ENCODE measurements around the gene KRTAP5-8. TPM values are rescaled to one million over a fixed set of nuclear protein-coding genes. Genes with fewer than 3 reads are reported as not detected.
"Not testable (repeated sequence)": the region's sequence is repeated elsewhere in the genome, so short reads cannot be mapped to it uniquely, and the experiment has no call there.

The KRTAP5-8 gene
- total and polyA plus RNA-seq, 8 donors = 0.15 to 5.5 TPM; not detected in 6

DNA sequence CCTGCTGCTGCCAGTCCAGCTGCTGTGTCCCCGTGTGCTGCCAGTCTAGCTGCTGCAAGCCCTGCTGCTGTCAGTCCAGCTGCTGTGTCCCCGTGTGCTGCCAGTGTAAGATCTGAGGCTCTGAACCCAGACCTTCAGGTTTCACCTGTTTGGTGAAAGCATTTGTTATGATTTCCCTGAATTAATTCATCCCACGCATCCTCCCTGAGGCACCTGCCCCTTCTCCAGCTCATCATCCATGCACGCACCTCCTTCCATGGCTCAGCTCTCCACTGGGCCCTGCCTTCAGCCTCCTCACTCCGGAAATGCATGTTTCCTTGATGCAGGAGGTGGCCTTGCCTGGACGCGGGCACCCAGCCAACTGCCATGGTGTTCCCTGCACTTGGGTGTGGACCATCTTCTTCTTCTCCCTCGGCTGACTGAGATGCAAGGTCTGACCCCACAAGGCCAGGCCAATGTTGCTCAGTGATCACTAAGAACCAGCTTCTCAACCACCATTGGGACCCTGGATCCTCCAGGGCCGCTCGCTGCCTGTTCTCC, 28.3 kb downstream of the KRTAP5-8 start:
- Histone ChIP-seq H3K4me3 (no peak overlapping the region), H3K9me3 (no peaks in the 10 kb centered on the region), H3K27me3 (peaks cover 0 to 38% (median 0%) of the 10 kb centered on the region in 3 donors), H3K36me3 (no peaks in the 10 kb centered on the region), H3K27ac (no peak overlapping the region), H3K4me1 (peaks cover 0 to 6% (median 0%) of the 10 kb centered on the region in 4 donors)
- intact Hi-C loops (cut with DNase I; ENCODE audit: low total_unique reads) = no loop called here
- 63 to 77% (median 66%) methylated on average over 10 of the region's 10 CpGs for WGBS, 5 donors
- TF ChIP-seq POLR2A (IDR thresholded peaks at IDR 0.05) (no peak), EP300 (IDR thresholded peaks at IDR 0.05) (no peak)
- TF ChIP-seq, protein P1, sequence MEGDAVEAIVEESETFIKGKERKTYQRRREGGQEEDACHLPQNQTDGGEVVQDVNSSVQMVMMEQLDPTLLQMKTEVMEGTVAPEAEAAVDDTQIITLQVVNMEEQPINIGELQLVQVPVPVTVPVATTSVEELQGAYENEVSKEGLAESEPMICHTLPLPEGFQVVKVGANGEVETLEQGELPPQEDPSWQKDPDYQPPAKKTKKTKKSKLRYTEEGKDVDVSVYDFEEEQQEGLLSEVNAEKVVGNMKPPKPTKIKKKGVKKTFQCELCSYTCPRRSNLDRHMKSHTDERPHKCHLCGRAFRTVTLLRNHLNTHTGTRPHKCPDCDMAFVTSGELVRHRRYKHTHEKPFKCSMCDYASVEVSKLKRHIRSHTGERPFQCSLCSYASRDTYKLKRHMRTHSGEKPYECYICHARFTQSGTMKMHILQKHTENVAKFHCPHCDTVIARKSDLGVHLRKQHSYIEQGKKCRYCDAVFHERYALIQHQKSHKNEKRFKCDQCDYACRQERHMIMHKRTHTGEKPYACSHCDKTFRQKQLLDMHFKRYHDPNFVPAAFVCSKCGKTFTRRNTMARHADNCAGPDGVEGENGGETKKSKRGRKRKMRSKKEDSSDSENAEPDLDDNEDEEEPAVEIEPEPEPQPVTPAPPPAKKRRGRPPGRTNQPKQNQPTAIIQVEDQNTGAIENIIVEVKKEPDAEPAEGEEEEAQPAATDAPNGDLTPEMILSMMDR (IDR thresholded peaks at IDR 0.05) = no peak
- DNase-seq = no peak

GRCh38 chr11:71566626-71567599, 29.1 kb downstream of the KRTAP5-8 start:
- 55 to 73% (median 68%) methylated on average over 18 to 21 of the region's 21 CpGs for WGBS, 5 donors
- H3K36me3 ChIP-seq; H3K4me1 ChIP-seq; H3K27ac ChIP-seq; H3K9me3 ChIP-seq; intact Hi-C loops (cut with DNase I; ENCODE audit: low total_unique reads); DNase-seq; H3K4me3 ChIP-seq: not testable (repeated sequence)
- H3K27me3 ChIP-seq = peaks cover 0 to 38% (median 0%) of the 10 kb centered on the region in 3 donors

- H3K4me3 ChIP-seq; DNase-seq; intact Hi-C loops (cut with DNase I; ENCODE audit: low total_unique reads); H3K4me1 ChIP-seq; H3K9me3 ChIP-seq; H3K27ac ChIP-seq; H3K36me3 ChIP-seq: not testable (repeated sequence)
- H3K27me3 ChIP-seq = peaks cover 0 to 36% (median 0%) of the 10 kb centered on the region in 3 donors
- WGBS, 5 donors = 24 to 88% (median 81%) methylated on average over 7 to 8 of the region's 8 CpGs
Observed at GRCh38 chr11:71567633-71568032, 29.8 kb downstream of the KRTAP5-8 start.

DNA sequence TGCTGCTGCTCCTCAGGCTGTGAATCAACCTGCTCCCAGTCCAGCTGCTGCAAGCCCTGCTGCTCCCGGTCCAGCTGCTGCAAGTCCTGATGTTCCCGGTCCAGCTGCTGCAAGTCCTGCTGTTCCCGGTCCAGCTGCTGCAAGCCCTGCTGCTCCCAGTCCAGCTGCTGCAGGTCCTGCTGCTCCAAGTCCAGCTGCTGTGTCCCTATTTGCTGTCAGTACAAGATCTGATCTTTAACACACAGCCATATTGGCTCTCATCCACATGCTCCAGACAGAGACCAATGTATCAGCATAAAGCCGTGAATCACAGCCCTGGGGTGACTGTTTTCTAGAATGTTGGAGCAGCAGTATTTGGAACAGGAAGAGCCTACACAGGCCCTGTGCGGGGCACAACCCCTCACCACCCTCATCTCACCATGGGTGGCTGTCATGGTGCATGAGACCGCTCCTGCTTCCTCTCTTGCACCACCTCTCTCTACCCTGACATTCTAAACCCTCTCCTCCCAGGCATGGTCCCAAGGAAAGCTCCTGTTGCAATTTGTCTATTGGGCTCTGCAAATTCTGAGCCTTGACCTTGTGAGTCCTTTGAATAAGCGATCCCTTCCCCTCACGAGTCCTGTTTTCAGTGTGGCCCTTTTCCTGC, 31.0 kb downstream of the KRTAP5-8 start:
- Histone ChIP-seq H3K9me3 (no peaks in the 10 kb centered on the region), H3K27me3 (peaks cover 0 to 24% (median 0%) of the 10 kb centered on the region in 3 donors), H3K4me1 (peaks cover 0 to 6% (median 0%) of the 10 kb centered on the region in 4 donors), H3K27ac (no peak overlapping the region), H3K36me3 (no peaks in the 10 kb centered on the region), H3K4me3 (no peak overlapping the region)
- intact Hi-C loops (cut with DNase I; ENCODE audit: low total_unique reads) = no loop called here
- DNase-seq = peak in 1 of 2 donors; percentile 64
- no peak for TF ChIP-seq POLR2AphosphoS5 (IDR thresholded peaks at IDR 0.05)
- no peak for TF ChIP-seq EP300 (IDR thresholded peaks at IDR 0.05)
- TF ChIP-seq, protein P1 (IDR thresholded peaks at IDR 0.05) = no peak
- no peak for TF ChIP-seq POLR2A (IDR thresholded peaks at IDR 0.05)
- WGBS, 5 donors = 56 to 75% (median 64%) methylated on average over 8 of the region's 8 CpGs

- H3K27ac ChIP-seq; H3K9me3 ChIP-seq; H3K4me1 ChIP-seq; H3K27me3 ChIP-seq; DNase-seq; intact Hi-C loops (cut with DNase I; ENCODE audit: low total_unique reads); H3K4me3 ChIP-seq; H3K36me3 ChIP-seq: not testable (repeated sequence)
- 73 to 82% (median 78%) methylated on average over 22 to 37 of the region's 39 CpGs for WGBS, 5 donors
Observed at GRCh38 chr11:71571101-71571850, 33.5 kb downstream of the KRTAP5-8 start.

All from stomach (tissue), 9 donors.